GM21619 (cell line): ENCODE results near the gene ACOX3.

Source experiments
- ATAC-seq: cut with Tn5 transposase; IDR thresholded peaks from one replicate; pipeline ENCODE4 v1.9.1; 2021; ENCODE audit not compliant: unreplicated experiment

The ACOX3 gene

GRCh38 chr4:8468746-8469535, 28.4 kb upstream of the ACOX3 start:
- ATAC-seq: peak; percentile 57

- no peak for ATAC-seq
Observed at GRCh38 chr4:8467016-8467415, 26.5 kb upstream of the ACOX3 start.

GRCh38 chr4:8465615-8466611, 25.4 kb upstream of the ACOX3 start:
- no peak for ATAC-seq

GRCh38 chr4:8464381-8464780, 23.9 kb upstream of the ACOX3 start:
- no peak for ATAC-seq

GRCh38 chr4:8463811-8464210, 23.3 kb upstream of the ACOX3 start:
- ATAC-seq: no peak

GRCh38 chr4:8461616-8462015, 21.1 kb upstream of the ACOX3 start:
- no peak for ATAC-seq

GRCh38 chr4:8461086-8461485, 20.6 kb upstream of the ACOX3 start:
- no peak for ATAC-seq

GRCh38 chr4:8459867-8460445, 19.4 kb upstream of the ACOX3 start:
- no peak for ATAC-seq

- ATAC-seq: no peak
Observed at GRCh38 chr4:8457646-8458252, 17.2 kb upstream of the ACOX3 start.

- ATAC-seq: no peak
Observed at GRCh38 chr4:8453957-8454356, 13.4 kb upstream of the ACOX3 start.

- ATAC-seq: no peak
Observed at GRCh38 chr4:8451440-8452182, 11.1 kb upstream of the ACOX3 start.

- no peak for ATAC-seq
Observed at GRCh38 chr4:8446122-8446521, 5.6 kb upstream of the ACOX3 start.

GRCh38 chr4:8443801-8444200, 3.3 kb upstream of the ACOX3 start:
- ATAC-seq: no peak

GRCh38 chr4:8442596-8443358, 2.3 kb upstream of the ACOX3 start:
- ATAC-seq: no peak

- no peak for ATAC-seq
Observed at GRCh38 chr4:8441499-8442091, 1.1 kb upstream of the ACOX3 start.

GRCh38 chr4:8439914-8440491, 520 bp downstream of the ACOX3 start:
- ATAC-seq: peak; percentile 22

- ATAC-seq: no peak
Observed at GRCh38 chr4:8439168-8439567, 1.4 kb downstream of the ACOX3 start.

- ATAC-seq: no peak
Observed at GRCh38 chr4:8438743-8439142, 1.8 kb downstream of the ACOX3 start.

- no peak for ATAC-seq
Observed at GRCh38 chr4:8437281-8437680, 3.2 kb downstream of the ACOX3 start.
